ENCODE results near the gene MAPKAPK2.

DNA sequence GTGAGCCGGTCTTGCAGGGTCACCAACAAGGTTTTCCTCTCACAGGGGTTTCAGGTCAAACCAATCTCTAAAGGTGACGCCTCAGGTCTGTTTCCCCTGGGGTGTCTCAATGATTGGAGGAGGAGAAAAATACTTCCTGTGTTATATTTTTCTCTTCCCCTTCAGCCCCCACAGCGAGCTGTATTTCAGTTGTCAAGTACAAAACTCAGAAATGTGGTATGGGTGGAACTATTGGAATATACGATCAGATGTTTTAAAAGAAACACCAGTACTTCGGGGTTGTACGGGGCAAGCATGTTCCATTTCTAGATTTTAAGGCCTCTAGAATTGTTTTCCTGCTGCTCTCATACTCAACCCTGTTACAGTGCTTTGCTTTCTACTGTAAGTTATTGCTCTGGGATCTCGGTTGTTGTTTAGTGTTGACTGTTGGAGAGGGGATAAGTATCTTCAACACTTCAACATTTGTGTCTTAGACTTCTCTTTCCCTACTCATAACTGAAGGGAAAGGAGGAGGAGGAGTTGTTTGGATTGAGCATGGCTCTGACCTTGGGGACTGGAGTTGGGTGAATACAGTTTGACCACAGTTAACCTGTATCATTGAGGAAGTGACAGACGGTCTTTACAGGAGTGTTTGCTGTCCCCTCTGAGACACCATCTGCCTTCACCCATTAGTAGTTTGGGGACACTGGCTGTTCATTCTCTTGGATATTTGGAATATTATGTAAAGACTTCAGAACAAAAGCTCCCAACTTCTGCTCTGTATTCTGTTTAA, 2.0 kb downstream of the MAPKAPK2 start:
- TF ChIP-seq EZH2 (IDR thresholded peaks at IDR 0.05; ENCODE audit: insufficient read depth, poor library complexity, severe bottlenecking) (no peak), EZH2phosphoT487 (IDR thresholded peaks at IDR 0.05; ENCODE audit: insufficient read depth, low read depth) (no peak)

Measured in GM23248 (cell line).